Skeletal muscle tissue (tissue), 4 donors: ENCODE measurements around the gene CDKN2AIP. TPM values are rescaled to one million over a fixed set of nuclear protein-coding genes. Genes with fewer than 3 reads are reported as not detected.

Experiments
- H3K27ac ChIP-seq: one replicate; pipeline ENCODE4 v1.7.0; 2013; ENCODE audit warnings: mild to moderate bottlenecking, low read depth, low read length, inconsistent platforms
- H3K27me3 ChIP-seq, 3 donors: one replicate each; pipeline ENCODE4 v1.7.0; 2013; ENCODE audit warnings: low read length in 3 of 3; ENCODE audit not compliant: control insufficient read depth in 3 of 3, insufficient read depth in 3 of 3
- H3K36me3 ChIP-seq, 3 donors: one replicate each; pipeline ENCODE4 v1.7.0; 2013; ENCODE audit warnings: low read length in 3 of 3; ENCODE audit not compliant: control insufficient read depth in 3 of 3, insufficient read depth in 3 of 3
- H3K4me1 ChIP-seq, 3 donors: one replicate each; pipeline ENCODE4 v1.7.0; 2013; ENCODE audit warnings: low read length in 3 of 3, mild to moderate bottlenecking in 3 of 3; ENCODE audit not compliant: control insufficient read depth in 3 of 3, insufficient read depth in 3 of 3
- H3K4me3 ChIP-seq, 3 donors: one replicate each; pipeline ENCODE4 v1.7.0; 2013; ENCODE audit warnings: low read length in 3 of 3
- H3K9ac ChIP-seq, 3 donors: one replicate each; pipeline ENCODE4 v1.7.0; 2013; ENCODE audit warnings: low read length in 3 of 3, mild to moderate bottlenecking in 3 of 3, moderate library complexity in 2 of 3, low read depth in 1 of 3
- H3K9me3 ChIP-seq, 3 donors: one replicate each; pipeline ENCODE4 v1.7.0; 2013; ENCODE audit warnings: low read length in 3 of 3; ENCODE audit not compliant: control insufficient read depth in 3 of 3
- total RNA-seq: library from RNA; depleted of rRNA; stranded (reverse); fragments of >200 nt; gene quantifications from one replicate; pipeline ENCODE4 v1.2.3, GENCODE V29; 2014
- donor health status: Osteomylitis.

The CDKN2AIP gene
- total RNA-seq, 1 donor from 2014 or later, result 7.3 TPM

DNA sequence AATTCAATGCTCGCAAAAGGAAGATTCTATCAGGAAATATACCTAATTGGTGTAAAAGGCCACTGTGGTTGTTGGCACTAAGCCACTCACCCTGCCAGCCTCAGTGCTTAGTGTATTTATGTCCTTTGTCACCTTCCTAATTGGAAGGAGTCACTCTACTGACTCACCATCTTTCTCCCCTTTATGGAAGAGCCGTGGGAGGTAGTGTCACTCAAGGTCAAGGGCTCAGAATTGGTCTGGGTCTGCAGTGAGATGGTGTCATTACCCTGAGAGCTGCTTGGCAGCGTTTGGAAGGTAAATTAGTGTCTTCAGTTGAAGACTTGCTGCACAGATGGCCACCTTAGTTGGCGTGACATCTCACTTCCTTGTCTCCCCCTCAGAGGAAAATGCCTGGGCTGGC lies 41.7 kb upstream of the CDKN2AIP start:
- Histone ChIP-seq H3K27me3 (peaks cover 0 to 2% (median 0%) of the 10 kb centered on the region in 3 donors), H3K36me3 (no peaks in the 10 kb centered on the region), H3K4me1 (peaks cover 0 to 6% (median 6%) of the 10 kb centered on the region in 3 donors), H3K9ac (no peak overlapping the region), H3K27ac (no peak overlapping the region), H3K4me3 (no peak overlapping the region), H3K9me3 (no peaks in the 10 kb centered on the region)

DNA sequence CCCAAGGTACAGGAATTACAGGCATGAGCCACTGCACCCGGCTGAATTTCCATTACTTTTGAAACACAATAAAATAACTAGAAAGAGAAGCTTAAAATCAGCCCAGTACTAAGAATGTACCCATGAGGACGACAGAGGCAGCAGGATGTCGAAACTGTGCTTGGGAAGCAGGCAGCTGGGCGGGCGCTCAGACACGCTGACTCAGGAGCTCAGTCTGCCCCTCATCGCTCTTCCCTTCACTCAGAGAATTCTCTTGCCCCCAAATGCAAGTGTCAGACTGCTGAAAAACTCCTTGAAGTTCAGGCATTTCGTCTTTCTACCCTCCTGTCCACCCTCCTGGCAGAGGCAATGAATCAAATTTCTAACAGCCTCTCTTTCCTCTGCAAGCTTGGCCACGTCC lies 41.0 kb upstream of the CDKN2AIP start:
- no peak overlapping the region for H3K27ac ChIP-seq
- no peaks in the 10 kb centered on the region for H3K36me3 ChIP-seq
- no peak overlapping the region for H3K4me3 ChIP-seq
- peaks cover 0 to 2% (median 0%) of the 10 kb centered on the region in 3 donors for H3K27me3 ChIP-seq
- peaks cover 0 to 2% (median under 1%) of the 10 kb centered on the region in 3 donors for H3K4me1 ChIP-seq
- no peaks in the 10 kb centered on the region for H3K9me3 ChIP-seq
- no peak overlapping the region for H3K9ac ChIP-seq

DNA sequence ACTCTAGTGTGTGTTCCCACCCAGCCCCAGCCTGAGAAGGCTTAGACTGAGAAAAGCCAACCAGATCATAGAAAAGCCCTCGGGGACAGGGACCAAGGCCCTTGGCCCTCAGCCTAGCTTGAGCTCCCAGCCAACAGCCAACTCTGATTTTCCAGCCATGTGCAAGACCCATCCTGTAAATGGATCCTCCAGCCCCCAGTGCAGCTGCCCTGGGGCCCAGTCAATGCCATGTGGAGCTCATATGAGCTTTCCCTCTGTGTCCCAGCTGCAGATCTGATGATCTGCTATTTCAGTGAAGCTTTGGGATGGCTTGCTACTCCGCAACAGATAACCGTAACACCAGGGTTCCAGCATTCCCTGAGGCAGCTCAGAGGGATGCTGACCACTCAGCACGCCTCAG lies 40.5 kb upstream of the CDKN2AIP start:
- Histone ChIP-seq H3K4me3 (no peak overlapping the region), H3K9ac (no peak overlapping the region), H3K9me3 (no peaks in the 10 kb centered on the region), H3K36me3 (no peaks in the 10 kb centered on the region), H3K27ac (no peak overlapping the region), H3K4me1 (no peaks in the 10 kb centered on the region), H3K27me3 (peaks cover 0 to 2% (median 0%) of the 10 kb centered on the region in 3 donors)

GRCh38 chr4:183405303-183405702 lies 39.1 kb upstream of the CDKN2AIP start:
- H3K9me3 ChIP-seq, result no peaks in the 10 kb centered on the region
- H3K4me1 ChIP-seq, result no peaks in the 10 kb centered on the region
- H3K9ac ChIP-seq, result no peak overlapping the region
- no peak overlapping the region for H3K4me3 ChIP-seq
- H3K27me3 ChIP-seq, result no peaks in the 10 kb centered on the region
- no peak overlapping the region for H3K27ac ChIP-seq
- H3K36me3 ChIP-seq, result no peaks in the 10 kb centered on the region

- Histone ChIP-seq H3K27ac (no peak overlapping the region), H3K4me1 (no peaks in the 10 kb centered on the region)
These were observed 37.3 kb upstream of the CDKN2AIP start for GRCh38 chr4:183407128-183407585.

GRCh38 chr4:183407635-183408464 lies 36.6 kb upstream of the CDKN2AIP start:
- Histone ChIP-seq H3K36me3 (no peaks in the 10 kb centered on the region), H3K4me3 (peak overlapping the region; percentile 57 to 80 (median 67)), H3K4me1 (no peaks in the 10 kb centered on the region), H3K27ac (no peak overlapping the region), H3K27me3 (no peaks in the 10 kb centered on the region), H3K9me3 (no peaks in the 10 kb centered on the region), H3K9ac (peak overlapping the region in 2 of 3 donors; percentile 51 to 70)

More at GRCh38 chr4:183407128-183407585, 37.3 kb upstream of the CDKN2AIP start:
- H3K9me3 ChIP-seq, result no peaks in the 10 kb centered on the region
- H3K4me3 ChIP-seq, result peak overlapping the region; percentile 57 to 80 (median 67)
- H3K27me3 ChIP-seq, result no peaks in the 10 kb centered on the region
- H3K9ac ChIP-seq, result peak overlapping the region; percentile 51 to 70 (median 65)
- no peaks in the 10 kb centered on the region for H3K36me3 ChIP-seq

GRCh38 chr4:183408796-183409195 lies 35.6 kb upstream of the CDKN2AIP start:
- H3K36me3 ChIP-seq, result no peaks in the 10 kb centered on the region
- H3K9me3 ChIP-seq, result no peaks in the 10 kb centered on the region
- H3K4me1 ChIP-seq, result no peaks in the 10 kb centered on the region
- H3K27me3 ChIP-seq, result no peaks in the 10 kb centered on the region
- H3K9ac ChIP-seq, result no peak overlapping the region
- H3K27ac ChIP-seq, result no peak overlapping the region
- no peak overlapping the region for H3K4me3 ChIP-seq

DNA sequence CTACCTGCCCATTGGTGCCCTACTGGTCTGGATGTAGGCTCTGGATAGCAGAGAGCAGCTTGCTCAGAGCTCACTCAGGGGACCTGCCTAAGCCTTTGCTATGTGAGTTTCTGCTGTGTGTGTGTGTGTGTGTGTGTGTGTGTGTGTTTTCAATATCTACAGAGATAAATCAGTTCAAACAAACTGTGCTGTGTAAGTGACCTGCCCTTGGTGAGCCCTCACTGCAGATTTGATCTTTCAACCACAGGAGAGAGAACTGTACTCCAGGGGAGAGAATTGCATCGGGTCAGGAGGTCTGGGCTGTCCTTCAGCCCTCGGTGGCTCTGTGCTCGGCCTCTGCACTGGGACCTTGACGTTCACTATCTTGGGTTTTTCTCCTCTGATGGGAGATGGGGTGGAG lies 35.0 kb upstream of the CDKN2AIP start:
- Histone ChIP-seq H3K36me3 (no peaks in the 10 kb centered on the region), H3K9me3 (no peaks in the 10 kb centered on the region), H3K27ac (no peak overlapping the region), H3K4me1 (no peaks in the 10 kb centered on the region), H3K9ac (no peak overlapping the region), H3K4me3 (no peak overlapping the region), H3K27me3 (no peaks in the 10 kb centered on the region)

GRCh38 chr4:183409934-183410333 lies 34.5 kb upstream of the CDKN2AIP start:
- H3K9me3 ChIP-seq, result no peaks in the 10 kb centered on the region

DNA sequence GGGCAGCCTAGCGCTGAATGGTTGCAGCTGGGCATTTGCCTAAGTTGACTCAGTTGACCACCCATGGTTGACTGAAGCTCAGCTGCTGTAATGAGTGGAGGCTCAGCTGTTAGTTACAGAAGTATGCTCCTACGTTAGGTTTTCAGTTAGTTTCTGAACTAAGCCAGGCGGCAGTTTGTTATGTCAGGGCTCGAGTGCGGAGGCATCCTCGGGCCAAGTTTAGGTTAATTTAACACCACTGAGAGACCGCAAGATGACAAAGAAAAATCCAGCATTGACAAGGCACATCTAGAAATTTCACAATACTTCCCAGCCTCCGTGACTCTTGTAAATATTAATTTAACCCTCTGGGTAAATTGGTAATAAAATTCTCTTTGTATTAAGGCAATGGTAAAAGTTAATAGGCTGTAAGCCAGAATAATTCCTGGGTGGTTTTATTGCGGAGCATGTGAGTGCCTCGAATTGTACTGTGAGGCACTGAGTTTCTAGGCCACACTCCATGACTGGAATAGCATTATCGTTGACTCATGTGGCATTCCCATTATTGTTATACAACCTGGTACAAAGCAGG lies 33.1 kb upstream of the CDKN2AIP start:
- no peaks in the 10 kb centered on the region for H3K36me3 ChIP-seq
- H3K27ac ChIP-seq, result no peak overlapping the region
- H3K4me3 ChIP-seq, result no peak overlapping the region
- H3K4me1 ChIP-seq, result no peaks in the 10 kb centered on the region
- H3K27me3 ChIP-seq, result no peaks in the 10 kb centered on the region
- no peak overlapping the region for H3K9ac ChIP-seq
- H3K9me3 ChIP-seq, result no peaks in the 10 kb centered on the region

More at GRCh38 chr4:183409934-183410333, 34.5 kb upstream of the CDKN2AIP start:
- Histone ChIP-seq H3K9ac (no peak overlapping the region), H3K4me1 (no peaks in the 10 kb centered on the region), H3K4me3 (no peak overlapping the region), H3K36me3 (no peaks in the 10 kb centered on the region), H3K27me3 (no peaks in the 10 kb centered on the region), H3K27ac (no peak overlapping the region)
